NOMO-1 treated with DMSO at 0.1 percent for 48 hours (cell line): ENCODE data around the gene SNX10.

Experiments
- DNase-seq: peaks from one replicate; lab custom pipeline; 2025; ENCODE audit not compliant: unreplicated experiment; lab: John Stamatoyannopoulos, UW

Gene SNX10

GRCh38 chr7:26398756-26399509 is 107.3 kb downstream of the SNX10 start:
- peak; percentile 98 for DNase-seq

- DNase-seq: no peak
These were observed 108.1 kb downstream of the SNX10 start for GRCh38 chr7:26399736-26400135.

GRCh38 chr7:26403640-26404039 is 112.0 kb downstream of the SNX10 start:
- no peak for DNase-seq

- no peak for DNase-seq
These were observed 112.7 kb downstream of the SNX10 start for GRCh38 chr7:26404189-26404996.

GRCh38 chr7:26406433-26406832 is 114.8 kb downstream of the SNX10 start:
- DNase-seq: no peak

GRCh38 chr7:26409661-26410547 is 118.2 kb downstream of the SNX10 start:
- no peak for DNase-seq

- DNase-seq: no peak
These were observed 121.5 kb downstream of the SNX10 start for GRCh38 chr7:26413007-26413691.

GRCh38 chr7:26416004-26416403 is 124.3 kb downstream of the SNX10 start:
- no peak for DNase-seq

GRCh38 chr7:26417911-26418413 is 126.3 kb downstream of the SNX10 start:
- DNase-seq: no peak

- no peak for DNase-seq
These were observed 127.5 kb downstream of the SNX10 start for GRCh38 chr7:26419198-26419597.

- DNase-seq: no peak
These were observed 128.9 kb downstream of the SNX10 start for GRCh38 chr7:26420422-26421019.

- no peak for DNase-seq
These were observed 131.1 kb downstream of the SNX10 start for GRCh38 chr7:26422761-26423160.

- DNase-seq: no peak
These were observed 131.8 kb downstream of the SNX10 start for GRCh38 chr7:26423436-26423835.
